Measurements from ENCODE around the gene EIF4E1B.

EIF4E1B gene

DNA sequence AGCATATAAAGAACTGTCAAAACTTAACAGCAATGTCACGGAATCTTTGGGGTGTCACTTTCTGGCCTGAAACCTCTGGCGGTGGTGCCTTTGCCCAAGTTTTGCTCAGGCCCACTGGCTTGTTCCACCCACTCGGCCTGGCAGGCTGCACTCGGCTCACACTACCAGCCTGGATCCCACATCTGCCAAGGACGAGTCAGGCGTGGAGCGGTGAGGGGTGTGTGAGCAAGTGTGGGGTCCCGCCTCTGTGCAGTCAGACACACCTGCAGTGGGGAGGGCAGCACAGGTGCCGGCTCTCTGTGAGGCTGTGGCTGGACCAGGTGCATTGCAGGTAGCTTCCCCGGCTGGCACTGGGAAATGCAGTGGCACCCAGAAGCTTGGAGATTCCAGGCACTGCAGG is 56.8 kb downstream of the EIF4E1B start:
- Mint-ChIP-seq H3K27me3 (peaks cover 33% of the 10 kb centered on the region), H3K9me3 (peaks cover 11% of the 10 kb centered on the region), H3K4me3 (no peak overlapping the region), H3K36me3 (ENCODE audit: low read depth) (peaks cover 3% of the 10 kb centered on the region), H3K4me1 (no peaks in the 10 kb centered on the region), H3K27ac (no peak overlapping the region)
- ATAC-seq = no peak
- DNase-seq = no peak

DNA sequence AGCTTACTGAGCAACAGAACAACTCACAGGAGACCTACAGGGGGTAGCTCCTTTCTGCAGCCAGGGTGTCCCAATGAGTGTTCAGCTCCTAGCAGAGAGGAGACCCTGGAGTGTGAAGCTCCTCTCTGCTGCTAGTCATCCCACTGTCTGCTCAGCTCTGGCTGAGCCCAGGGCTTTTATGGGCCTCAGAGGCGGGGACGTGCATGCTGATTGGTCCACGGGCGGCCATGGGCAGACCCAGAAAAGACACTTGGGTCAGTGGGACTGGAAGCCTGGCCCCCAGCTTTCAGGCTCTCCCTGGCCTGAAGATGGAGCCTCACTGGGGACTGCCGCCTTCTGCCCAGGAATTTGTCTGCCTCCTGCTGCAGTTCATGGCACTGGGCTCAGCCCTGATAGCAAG is 57.4 kb downstream of the EIF4E1B start:
- peaks cover 32% of the 10 kb centered on the region for H3K27me3 Mint-ChIP-seq
- H3K9me3 Mint-ChIP-seq = peaks cover 11% of the 10 kb centered on the region
- DNase-seq = no peak

DNA sequence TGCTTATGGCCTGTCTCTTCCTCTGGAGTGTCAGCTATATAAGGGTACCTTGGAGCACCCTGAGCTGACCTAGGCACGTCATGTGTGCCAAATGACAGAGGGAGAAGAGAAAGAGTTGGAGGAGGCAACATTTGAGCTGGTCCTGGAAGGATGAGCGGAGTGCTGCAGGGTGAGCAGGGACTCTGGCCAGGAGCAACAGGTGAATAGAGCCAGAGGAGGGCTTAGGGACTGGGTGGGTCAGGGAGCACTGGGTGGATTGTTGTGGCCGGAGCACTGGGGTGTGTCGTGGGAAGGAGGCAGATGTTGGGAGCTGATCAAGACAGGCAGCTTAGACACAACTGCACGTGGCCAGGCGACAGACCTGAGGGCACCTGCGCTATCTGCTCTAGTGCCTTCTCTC is 60.4 kb downstream of the EIF4E1B start:
- H3K27me3 Mint-ChIP-seq = peaks cover 39% of the 10 kb centered on the region

More for the DNA sequence above, 57.4 kb downstream of the EIF4E1B start:
- H3K4me3 Mint-ChIP-seq = no peak overlapping the region
- H3K36me3 Mint-ChIP-seq (ENCODE audit: low read depth) = peaks cover 3% of the 10 kb centered on the region
- no peak overlapping the region for H3K27ac Mint-ChIP-seq
- ATAC-seq = no peak
- no peaks in the 10 kb centered on the region for H3K4me1 Mint-ChIP-seq

DNA sequence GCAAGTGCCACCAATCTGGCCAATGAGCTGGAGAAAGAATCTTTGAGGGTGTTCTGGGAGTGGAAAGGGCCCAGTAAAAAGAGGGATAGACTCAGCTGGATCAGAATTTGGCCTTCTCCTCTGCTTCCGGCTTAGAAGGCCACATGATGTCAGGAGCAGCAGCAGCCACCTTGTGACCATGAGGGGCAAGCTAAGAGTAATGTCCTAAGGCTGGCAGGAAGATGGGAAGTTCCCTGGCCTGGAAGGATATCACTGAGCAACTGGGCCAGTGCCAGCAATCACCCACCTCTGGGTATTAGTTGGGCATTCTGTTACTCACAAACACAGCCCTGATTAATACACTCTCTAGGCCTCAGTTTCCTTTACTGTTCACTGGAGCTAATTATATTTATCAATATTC is 61.0 kb downstream of the EIF4E1B start:
- H3K4me3 Mint-ChIP-seq = no peak overlapping the region
- H3K27ac Mint-ChIP-seq = no peak overlapping the region
- peaks cover 39% of the 10 kb centered on the region for H3K27me3 Mint-ChIP-seq
- H3K36me3 Mint-ChIP-seq (ENCODE audit: low read depth) = no peaks in the 10 kb centered on the region
- H3K9me3 Mint-ChIP-seq = no peaks in the 10 kb centered on the region
- DNase-seq = no peak
- ATAC-seq = no peak
- no peaks in the 10 kb centered on the region for H3K4me1 Mint-ChIP-seq

More for the DNA sequence above, 60.4 kb downstream of the EIF4E1B start:
- Mint-ChIP-seq H3K4me1 (no peaks in the 10 kb centered on the region), H3K27ac (no peak overlapping the region), H3K9me3 (no peaks in the 10 kb centered on the region), H3K4me3 (no peak overlapping the region), H3K36me3 (ENCODE audit: low read depth) (no peaks in the 10 kb centered on the region)
- ATAC-seq (no peak), DNase-seq (no peak)

DNA sequence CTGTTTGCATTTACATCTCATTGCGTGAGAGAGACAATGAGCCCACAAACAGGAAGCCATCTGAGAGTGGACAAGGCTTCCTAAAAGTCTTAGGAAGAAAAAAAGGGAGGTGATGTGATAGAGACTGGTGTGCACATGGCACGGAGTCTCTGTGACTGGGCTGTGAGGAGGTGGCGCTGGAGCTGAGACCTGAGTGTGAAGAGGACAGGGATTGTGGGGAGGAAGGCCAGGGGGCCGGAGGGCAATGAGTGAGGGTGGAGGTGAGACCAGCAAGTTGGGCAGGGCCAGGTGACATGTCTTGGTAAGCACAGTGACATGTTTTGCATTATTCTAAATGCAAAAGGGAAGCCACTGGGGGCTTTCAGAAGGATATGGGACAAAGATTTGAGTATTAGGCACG is 61.9 kb downstream of the EIF4E1B start:
- ATAC-seq (no peak), DNase-seq (no peak)
- no peaks in the 10 kb centered on the region for H3K36me3 Mint-ChIP-seq (ENCODE audit: low read depth)
- no peaks in the 10 kb centered on the region for H3K9me3 Mint-ChIP-seq
- no peak overlapping the region for H3K27ac Mint-ChIP-seq
- H3K4me3 Mint-ChIP-seq = no peak overlapping the region
- H3K4me1 Mint-ChIP-seq = no peaks in the 10 kb centered on the region
- peaks cover 45% of the 10 kb centered on the region for H3K27me3 Mint-ChIP-seq

DNA sequence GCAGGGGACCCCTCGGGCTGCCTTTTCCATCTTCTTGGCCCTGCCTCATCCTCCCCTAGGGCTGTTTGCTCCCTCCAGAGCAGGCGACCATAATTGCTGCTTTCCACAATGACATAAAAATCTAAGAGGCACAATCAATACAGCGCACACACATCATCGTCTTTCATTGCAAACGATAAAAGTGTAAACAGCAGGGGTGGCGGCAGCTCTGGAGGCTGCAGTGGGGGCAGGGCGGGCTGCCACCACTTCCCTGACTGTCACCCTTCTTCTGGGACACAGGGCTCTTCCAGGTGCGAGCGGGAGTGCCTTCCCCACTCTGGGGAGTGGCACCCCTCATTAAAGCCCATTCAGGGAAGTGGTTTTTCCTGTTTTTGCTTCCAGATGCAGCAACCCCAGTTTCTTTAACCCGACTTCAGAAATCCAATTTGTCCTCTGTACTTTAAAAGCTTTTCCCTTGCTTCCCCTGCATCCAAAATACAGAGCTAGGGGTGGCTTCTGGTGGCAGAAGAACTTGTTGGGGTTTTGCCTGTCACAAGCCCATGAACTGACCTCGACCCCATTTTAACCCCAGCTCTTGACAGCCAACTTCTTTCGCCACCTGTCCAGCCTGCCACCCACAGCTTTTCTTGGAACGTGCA is 62.5 kb downstream of the EIF4E1B start:
- Mint-ChIP-seq H3K27me3 (peaks cover 45% of the 10 kb centered on the region), H3K27ac (no peak overlapping the region), H3K36me3 (ENCODE audit: low read depth) (no peaks in the 10 kb centered on the region), H3K9me3 (no peaks in the 10 kb centered on the region), H3K4me1 (no peaks in the 10 kb centered on the region), H3K4me3 (no peak overlapping the region)
- ATAC-seq = no peak
- DNase-seq = no peak

DNA sequence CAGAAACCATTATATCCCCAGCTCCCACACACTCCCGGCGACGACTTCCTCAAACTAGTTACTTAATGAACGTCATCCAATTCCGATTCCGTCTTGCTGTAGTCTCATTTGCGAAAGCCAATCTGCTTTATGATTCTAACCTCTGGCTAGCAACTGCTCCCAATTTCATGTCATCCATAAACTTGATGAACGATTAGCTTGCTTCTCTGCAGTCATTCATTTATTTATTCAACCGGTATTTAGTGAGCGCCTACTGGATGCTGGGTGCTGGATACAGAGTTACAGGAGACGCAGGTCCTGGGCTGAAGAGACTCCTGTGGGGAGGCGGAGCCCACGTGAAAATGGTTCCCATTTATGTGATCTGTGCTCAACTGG is 63.0 kb downstream of the EIF4E1B start:
- ATAC-seq (no peak), DNase-seq (no peak)
- no peaks in the 10 kb centered on the region for H3K9me3 Mint-ChIP-seq
- H3K27me3 Mint-ChIP-seq = peaks cover 50% of the 10 kb centered on the region
- no peak overlapping the region for H3K4me3 Mint-ChIP-seq
- H3K36me3 Mint-ChIP-seq (ENCODE audit: low read depth) = no peaks in the 10 kb centered on the region
- no peaks in the 10 kb centered on the region for H3K4me1 Mint-ChIP-seq
- no peak overlapping the region for H3K27ac Mint-ChIP-seq

DNA sequence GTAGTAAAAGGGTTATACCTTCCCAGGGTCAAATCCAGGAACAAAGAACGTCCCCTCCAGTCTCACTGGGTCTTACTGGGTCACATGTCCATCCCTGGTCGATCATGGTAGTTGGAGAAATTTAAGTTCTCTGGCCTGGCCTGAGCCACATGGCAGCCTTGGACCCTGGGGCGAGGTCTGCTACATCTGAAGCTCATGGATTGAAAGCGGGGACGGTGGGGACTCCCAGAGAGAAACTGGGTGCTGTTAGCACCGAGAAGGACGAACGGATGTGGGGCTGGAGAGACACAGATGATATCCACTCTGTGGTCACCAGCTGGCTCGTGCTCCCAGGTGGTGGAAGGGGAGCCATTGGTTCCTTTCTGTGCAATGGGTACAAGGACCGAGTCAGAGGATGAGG is 63.7 kb downstream of the EIF4E1B start:
- no peak for ATAC-seq
- no peaks in the 10 kb centered on the region for H3K9me3 Mint-ChIP-seq
- H3K4me3 Mint-ChIP-seq = no peak overlapping the region
- H3K27ac Mint-ChIP-seq = no peak overlapping the region
- no peak for DNase-seq
- H3K27me3 Mint-ChIP-seq = peaks cover 54% of the 10 kb centered on the region
- no peaks in the 10 kb centered on the region for H3K36me3 Mint-ChIP-seq (ENCODE audit: low read depth)
- H3K4me1 Mint-ChIP-seq = no peaks in the 10 kb centered on the region

DNA sequence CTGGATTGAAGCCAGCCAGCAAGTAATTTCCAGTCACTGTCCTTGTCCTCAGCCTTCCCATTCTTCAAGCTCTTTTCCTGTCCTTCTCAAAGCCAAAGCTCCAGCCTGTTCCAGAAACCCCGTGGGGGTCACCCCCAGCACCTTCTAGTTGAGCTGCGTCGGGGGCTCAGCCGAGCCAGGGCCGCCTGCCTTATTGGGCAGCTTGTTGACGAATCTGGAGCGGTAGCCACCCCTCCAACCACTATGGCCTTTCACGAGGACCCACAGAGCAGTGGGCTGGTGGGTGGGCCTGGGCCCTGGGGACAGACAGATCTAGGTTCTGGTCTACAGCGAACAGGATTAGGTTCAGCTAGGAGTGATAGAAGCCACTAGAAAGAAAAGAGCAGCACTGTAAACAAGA is 64.2 kb downstream of the EIF4E1B start:
- H3K27me3 Mint-ChIP-seq = peaks cover 50% of the 10 kb centered on the region
- H3K4me1 Mint-ChIP-seq = no peaks in the 10 kb centered on the region
- ATAC-seq = no peak
- H3K27ac Mint-ChIP-seq = no peak overlapping the region
- no peaks in the 10 kb centered on the region for H3K36me3 Mint-ChIP-seq (ENCODE audit: low read depth)
- no peak overlapping the region for H3K4me3 Mint-ChIP-seq
- DNase-seq = no peak
- H3K9me3 Mint-ChIP-seq = no peaks in the 10 kb centered on the region

DNA sequence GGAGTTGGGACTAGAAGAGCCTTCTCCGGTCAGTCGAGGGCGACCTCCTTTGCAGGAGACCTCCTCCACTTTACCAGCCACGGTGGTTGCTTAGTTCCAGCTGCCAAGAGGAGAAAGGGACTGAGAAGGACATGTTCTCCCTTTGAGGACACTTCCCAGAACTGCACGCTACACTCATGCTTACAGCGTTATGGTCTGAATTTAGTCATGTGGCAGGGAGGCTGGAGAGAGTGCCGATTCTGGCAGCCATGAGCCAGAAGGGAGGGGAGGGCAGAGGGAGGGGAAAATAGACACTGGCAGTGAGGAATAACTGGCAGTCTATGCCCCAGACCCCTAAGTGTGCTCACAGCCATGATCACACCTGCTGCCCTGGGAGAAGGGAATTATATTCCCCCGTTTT is 64.6 kb downstream of the EIF4E1B start:
- no peaks in the 10 kb centered on the region for H3K36me3 Mint-ChIP-seq (ENCODE audit: low read depth)
- H3K4me1 Mint-ChIP-seq = no peaks in the 10 kb centered on the region
- peaks cover 53% of the 10 kb centered on the region for H3K27me3 Mint-ChIP-seq
- no peak overlapping the region for H3K4me3 Mint-ChIP-seq
- no peaks in the 10 kb centered on the region for H3K9me3 Mint-ChIP-seq
- no peak for DNase-seq
- ATAC-seq = no peak
- no peak overlapping the region for H3K27ac Mint-ChIP-seq

Data from activated naive CD8-positive, alpha-beta T cell treated with anti-CD3 and anti-CD28 coated beads, Interleukin-2, amount 50 U/mL, for 24 hours (primary cell).